AG04449 (cell line): ENCODE results near the gene ALDH8A1.

Experiments used
- CTCF ChIA-PET: fragments of 350-600 bp; formaldehyde crosslinking; extraction: SDS; loops from one replicate; lab custom pipeline; 2021; ENCODE audit warnings: antibody characterized with exemption; lab: Yijun Ruan, JAX
- POLR2A ChIA-PET: fragments of 400-600, 350-600 bp; formaldehyde crosslinking; extraction: SDS; loops from one replicate; lab custom pipeline; 2020; ENCODE audit warnings: antibody characterized with exemption, inconsistent platforms; lab: Yijun Ruan, JAX
- DNase-seq: peaks from one replicate; pipeline ENCODE4 v3.0.0-alpha.2; 2010; ENCODE audit warnings: low read depth, low spot score
- H3K4me3 ChIP-seq: 2 replicates; pipeline ENCODE4 v1.5.1; 2011; ENCODE audit warnings: low read depth, mild to moderate bottlenecking, control low read depth, low read length
- TF ChIP-seq, protein P1 (sequence below): IDR thresholded peaks from one replicate; pipeline ENCODE4 v1.5.1; 2011; ENCODE audit warnings: mild to moderate bottlenecking, moderate library complexity, low read length, control low read depth, inconsistent platforms; ENCODE audit not compliant: insufficient read depth; ENCODE audit errors: missing control alignments

ALDH8A1 gene, protein sequence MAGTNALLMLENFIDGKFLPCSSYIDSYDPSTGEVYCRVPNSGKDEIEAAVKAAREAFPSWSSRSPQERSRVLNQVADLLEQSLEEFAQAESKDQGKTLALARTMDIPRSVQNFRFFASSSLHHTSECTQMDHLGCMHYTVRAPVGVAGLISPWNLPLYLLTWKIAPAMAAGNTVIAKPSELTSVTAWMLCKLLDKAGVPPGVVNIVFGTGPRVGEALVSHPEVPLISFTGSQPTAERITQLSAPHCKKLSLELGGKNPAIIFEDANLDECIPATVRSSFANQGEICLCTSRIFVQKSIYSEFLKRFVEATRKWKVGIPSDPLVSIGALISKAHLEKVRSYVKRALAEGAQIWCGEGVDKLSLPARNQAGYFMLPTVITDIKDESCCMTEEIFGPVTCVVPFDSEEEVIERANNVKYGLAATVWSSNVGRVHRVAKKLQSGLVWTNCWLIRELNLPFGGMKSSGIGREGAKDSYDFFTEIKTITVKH

DNA sequence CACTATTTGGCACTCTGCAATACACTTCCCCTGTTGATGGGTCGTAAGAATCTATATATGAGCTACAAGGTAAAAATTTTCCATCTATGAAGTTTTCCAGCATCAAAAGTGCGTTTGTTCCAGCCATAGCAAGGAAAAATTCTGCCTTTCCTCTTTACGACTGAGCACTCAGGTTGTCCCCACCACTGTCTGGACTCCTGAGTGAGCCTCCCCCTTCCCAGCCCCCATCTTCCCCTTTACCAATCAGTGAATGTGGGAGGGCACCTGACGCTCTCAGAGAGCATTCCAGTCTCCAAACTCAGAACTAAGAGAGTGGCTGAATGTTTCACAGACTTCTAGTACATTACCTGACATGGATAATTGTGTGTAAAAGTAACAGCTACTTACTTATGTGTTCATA is at the start of gene ALDH8A1:
ALDH8A1 (minus strand) TSS at position 175 of the 400 bp plus-strand sequence; CDS start at position 127, 48 bp downstream.
- no peak within 1 kb of the TSS for H3K4me3 ChIP-seq
- TF ChIP-seq, protein P1, sequence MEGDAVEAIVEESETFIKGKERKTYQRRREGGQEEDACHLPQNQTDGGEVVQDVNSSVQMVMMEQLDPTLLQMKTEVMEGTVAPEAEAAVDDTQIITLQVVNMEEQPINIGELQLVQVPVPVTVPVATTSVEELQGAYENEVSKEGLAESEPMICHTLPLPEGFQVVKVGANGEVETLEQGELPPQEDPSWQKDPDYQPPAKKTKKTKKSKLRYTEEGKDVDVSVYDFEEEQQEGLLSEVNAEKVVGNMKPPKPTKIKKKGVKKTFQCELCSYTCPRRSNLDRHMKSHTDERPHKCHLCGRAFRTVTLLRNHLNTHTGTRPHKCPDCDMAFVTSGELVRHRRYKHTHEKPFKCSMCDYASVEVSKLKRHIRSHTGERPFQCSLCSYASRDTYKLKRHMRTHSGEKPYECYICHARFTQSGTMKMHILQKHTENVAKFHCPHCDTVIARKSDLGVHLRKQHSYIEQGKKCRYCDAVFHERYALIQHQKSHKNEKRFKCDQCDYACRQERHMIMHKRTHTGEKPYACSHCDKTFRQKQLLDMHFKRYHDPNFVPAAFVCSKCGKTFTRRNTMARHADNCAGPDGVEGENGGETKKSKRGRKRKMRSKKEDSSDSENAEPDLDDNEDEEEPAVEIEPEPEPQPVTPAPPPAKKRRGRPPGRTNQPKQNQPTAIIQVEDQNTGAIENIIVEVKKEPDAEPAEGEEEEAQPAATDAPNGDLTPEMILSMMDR: no peak
- no peak for DNase-seq
- ChIA-PET CTCF (interaction anchor here (3.3 to 5.1 kb wide), 2 partner anchors 9 to 793 kb away, joined by 10 to 26 read pairs; no protein-coding TSS in a partner anchor), POLR2A (no interaction called here)

DNA sequence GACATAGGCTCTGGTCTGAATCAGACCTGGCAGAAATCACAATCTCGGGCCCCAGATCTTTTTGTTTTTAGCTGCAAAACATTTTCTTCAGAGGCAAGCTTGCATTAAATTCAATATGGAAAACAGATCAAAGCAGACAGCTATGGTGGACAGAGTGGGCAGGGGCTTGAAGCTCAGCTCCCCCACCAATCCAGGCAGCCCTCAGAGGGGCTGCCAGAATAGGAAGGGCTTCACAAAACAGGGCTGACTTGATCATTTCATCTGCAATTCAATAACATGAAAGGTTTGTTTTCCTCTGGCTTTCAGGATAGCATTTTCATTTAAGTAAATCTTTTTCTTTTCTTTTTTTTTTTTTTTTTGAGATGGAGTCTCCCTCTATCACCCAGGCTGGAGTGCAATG is 49.2 kb upstream of the ALDH8A1 start:
- ChIA-PET POLR2A (no interaction called here), CTCF (interaction anchor here (2.1 to 2.9 kb wide), 2 partner anchors 9 to 876 kb away, joined by 9 to 13 read pairs; no protein-coding TSS in a partner anchor)
- TF ChIP-seq, protein P1: no peak
- DNase-seq: no peak
- no peak overlapping the region for H3K4me3 ChIP-seq

DNA sequence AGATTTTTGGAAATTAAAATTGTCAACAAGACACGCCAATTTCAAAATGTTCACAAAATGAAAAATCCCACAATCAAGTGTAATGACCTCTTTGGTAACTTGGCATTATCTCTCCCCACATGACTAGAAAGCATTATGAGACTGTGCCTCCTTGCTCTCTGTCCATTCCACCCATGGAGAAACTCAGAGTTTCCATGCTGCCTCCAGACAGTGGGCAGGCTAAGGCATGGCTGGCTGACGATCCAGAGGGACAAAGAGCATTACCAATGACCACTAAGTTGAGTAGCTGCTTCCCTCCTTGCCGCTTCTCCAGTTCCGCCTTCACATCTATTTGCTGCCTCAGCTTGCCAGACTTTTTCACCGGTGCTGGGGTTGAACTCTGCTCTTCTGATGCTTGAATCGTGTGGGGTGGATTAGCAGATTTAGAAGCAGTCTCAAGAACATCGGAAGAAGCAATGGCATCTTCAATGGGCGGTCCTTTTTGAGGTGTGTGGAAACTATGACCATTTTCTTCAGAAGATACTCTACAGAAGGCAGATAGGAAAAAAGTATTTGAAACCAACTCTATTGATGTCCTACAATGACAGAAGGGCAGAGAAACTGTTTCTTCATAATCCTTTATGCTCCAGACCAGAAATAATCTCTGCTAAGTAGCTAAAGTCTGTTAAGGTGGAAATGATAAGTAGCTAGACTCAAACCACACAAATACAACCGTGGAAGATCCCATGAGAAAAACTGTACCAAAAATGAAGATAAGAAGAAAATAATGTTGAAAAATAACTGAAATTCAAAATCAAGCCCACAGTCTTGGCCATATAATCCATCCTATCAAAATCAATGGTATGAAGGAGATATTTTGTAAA is 47.5 kb upstream of the ALDH8A1 start:
- TF ChIP-seq, protein P1: no peak
- ChIA-PET POLR2A (no interaction called here), CTCF (interaction anchor here (1.0 to 2.9 kb wide), 4 partner anchors 8 to 27 kb away, joined by 3 to 13 read pairs (median 4); no protein-coding TSS in a partner anchor)
- DNase-seq: no peak
- no peak overlapping the region for H3K4me3 ChIP-seq

DNA sequence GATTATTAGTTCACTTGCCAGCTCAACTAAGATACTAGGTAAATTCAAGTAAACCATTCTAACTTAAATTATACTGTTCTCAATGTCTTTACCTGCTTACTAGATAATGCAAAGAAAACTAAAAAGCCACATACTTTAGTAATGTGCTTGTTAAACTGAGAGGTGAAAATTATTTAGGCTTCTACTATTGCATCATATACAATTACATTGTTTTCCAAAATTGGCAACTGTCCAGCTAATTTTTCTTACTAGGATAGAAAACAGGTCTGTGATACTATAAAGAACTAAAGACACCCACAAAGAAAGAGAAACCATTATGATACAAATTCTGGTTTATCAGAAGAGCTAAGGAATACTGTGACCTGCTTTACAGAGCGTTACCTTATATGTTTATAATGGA is 45.6 kb upstream of the ALDH8A1 start:
- no peak for DNase-seq
- ChIA-PET CTCF (interaction anchor here (1.1 to 2.1 kb wide), 3 partner anchors 8 to 12 kb away, joined by 3 to 5 read pairs (median 3); no protein-coding TSS in a partner anchor), POLR2A (no interaction called here)
- H3K4me3 ChIP-seq: no peak overlapping the region
- TF ChIP-seq, protein P1: no peak

DNA sequence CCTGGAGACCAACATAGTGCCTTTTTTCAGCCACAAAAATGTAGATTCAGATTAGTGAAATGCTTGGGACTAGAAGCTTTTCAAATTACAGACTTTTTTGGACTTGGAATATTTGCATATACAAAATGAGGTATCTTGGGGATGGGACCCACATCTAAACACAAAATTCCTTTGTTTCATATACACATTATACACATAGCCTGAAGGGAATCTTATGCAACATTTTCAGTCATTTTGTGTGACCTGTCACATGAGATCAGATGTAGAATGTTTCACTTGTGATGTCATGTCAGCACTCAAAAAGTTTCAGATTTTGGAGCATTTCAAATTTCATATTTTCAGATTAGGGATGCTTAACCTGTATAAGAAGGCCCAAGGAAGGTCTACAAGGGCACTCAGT is 44.5 kb upstream of the ALDH8A1 start:
- no peak for DNase-seq
- POLR2A ChIA-PET: no interaction called here
- TF ChIP-seq, protein P1: no peak
- CTCF ChIA-PET: interaction anchor here (1.1 to 1.9 kb wide), 2 partner anchors 8 to 10 kb away, joined by 3 to 5 read pairs; no protein-coding TSS in a partner anchor
- no peak overlapping the region for H3K4me3 ChIP-seq
